GM18526 (cell line): ENCODE measurements around the gene GALNT5.

ENCODE experiments used
- POLR2A ChIP-seq: IDR thresholded peaks from 3 replicates; pipeline ENCODE4 v1.6.1; 2011; ENCODE audit not compliant: insufficient read length; ENCODE audit errors: extremely low read depth

Gene GALNT5

GRCh38 chr2:157361526-157361925 lies 104.0 kb downstream of the GALNT5 start:
- no peak for TF ChIP-seq POLR2A

GRCh38 chr2:157362627-157363026 lies 105.1 kb downstream of the GALNT5 start:
- no peak for TF ChIP-seq POLR2A

GRCh38 chr2:157363612-157364101 lies 106.2 kb downstream of the GALNT5 start:
- no peak for TF ChIP-seq POLR2A
